ENCODE measurements around the gene RAB11B. TPM values are rescaled to one million over a fixed set of nuclear protein-coding genes. Genes with fewer than 3 reads are reported as not detected.

Gene RAB11B
- total RNA-seq, 1 experiment from 2014 or later: 67.2 TPM

DNA sequence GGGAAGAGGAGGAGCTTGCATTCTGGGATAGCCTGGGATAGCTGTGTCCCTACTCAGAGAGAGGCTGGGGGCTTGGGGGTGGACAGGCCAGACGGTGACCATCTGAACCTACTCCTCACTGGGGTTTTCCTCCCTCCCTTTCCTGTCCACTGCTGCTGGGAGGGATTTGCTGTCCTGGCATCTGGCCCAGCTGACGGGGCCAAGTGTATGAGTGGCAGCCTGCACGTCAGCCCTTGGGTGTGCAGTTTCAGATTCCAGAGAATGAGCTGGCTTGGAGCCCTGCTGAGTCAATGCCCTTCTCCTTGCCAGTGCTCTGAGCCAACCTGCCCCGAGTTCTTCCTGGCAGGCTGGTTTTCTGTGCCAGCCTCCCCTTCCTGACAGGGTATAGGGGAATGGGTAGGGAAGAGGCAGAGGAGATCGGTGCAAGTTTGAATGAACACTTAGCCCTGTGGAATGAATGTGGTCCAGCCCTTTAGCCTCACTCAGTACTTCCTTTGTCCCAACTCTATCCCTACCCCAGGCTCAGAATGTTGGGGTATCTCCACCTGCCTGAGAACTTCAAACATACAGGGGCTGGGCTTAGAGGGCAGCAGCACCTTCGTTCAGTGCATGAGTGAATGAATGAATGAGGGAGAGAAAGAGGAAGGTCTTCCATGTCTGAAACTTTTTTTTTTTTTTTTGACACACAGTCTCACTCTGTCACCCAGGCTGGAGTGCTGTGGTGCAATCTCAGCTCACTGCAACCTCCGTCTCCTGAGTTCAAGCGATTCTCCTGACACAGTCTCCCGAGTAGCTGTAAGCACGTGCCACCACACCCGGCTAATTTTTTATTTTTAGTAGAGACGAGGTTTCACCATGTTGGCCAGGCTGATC lies 28.0 kb upstream of the RAB11B start:
- no TSS peak for BruUV-seq (replicated peaks)
- H3K27me3 Mint-ChIP-seq (ENCODE audit: insufficient read depth, unreplicated experiment): no peaks in the 10 kb centered on the region
- peaks cover 5% of the 10 kb centered on the region for H3K36me3 Mint-ChIP-seq (ENCODE audit: insufficient read depth, unreplicated experiment)
- CTCF ChIA-PET: interaction anchor here (0.6 to 1.3 kb wide), 7 partner anchors 8 to 1447 kb away, joined by 3 to 11 read pairs (median 3); partner anchors contain the start of gene MARCHF2
- H3K4me3 Mint-ChIP-seq (ENCODE audit: unreplicated experiment): peak overlapping the region; percentile 73
- peak overlapping the region; percentile 94 for H3K27ac Mint-ChIP-seq (ENCODE audit: low read depth, unreplicated experiment)
- H3K4me1 Mint-ChIP-seq (ENCODE audit: insufficient read depth, unreplicated experiment): peaks cover 27% of the 10 kb centered on the region
- no peaks in the 10 kb centered on the region for H3K9me3 Mint-ChIP-seq (ENCODE audit: unreplicated experiment)
- POLR2A ChIA-PET: interaction anchor here (0.5 to 5.7 kb wide), 16 partner anchors 15 to 181 kb away, joined by 3 to 31 read pairs (median 4); partner anchors contain the start of genes NDUFA7, RAB11B, RPS28 and ZNF414
- peak; percentile 100 for DNase-seq (ENCODE audit: unreplicated experiment)
- intact Hi-C loops (cut with micrococcal nuclease): loop anchor here (2.0 kb wide), 1 partner anchor 29 kb away; the partner anchor contains the start of gene RAB11B
- TF ChIP-seq CTCF (IDR thresholded peaks at IDR 0.05; ENCODE audit: unreplicated experiment): no peak

GRCh38 chr19:8363803-8364771 lies 26.1 kb upstream of the RAB11B start, which contains the start of gene ANGPTL4:
Gene ANGPTL4, plus strand, starts transcription at chr19:8364155. Its CDS starts 167 bp downstream, at chr19:8364322.
- H3K4me1 Mint-ChIP-seq (ENCODE audit: insufficient read depth, unreplicated experiment): peaks cover 34% of the 10 kb centered on the region
- peaks cover 6% of the 10 kb centered on the region for H3K36me3 Mint-ChIP-seq (ENCODE audit: insufficient read depth, unreplicated experiment)
- no peaks in the 10 kb centered on the region for H3K27me3 Mint-ChIP-seq (ENCODE audit: insufficient read depth, unreplicated experiment)
- DNase-seq (ENCODE audit: unreplicated experiment): peak; percentile 89
- no peak for TF ChIP-seq CTCF (IDR thresholded peaks at IDR 0.05; ENCODE audit: unreplicated experiment)
- H3K4me3 Mint-ChIP-seq (ENCODE audit: unreplicated experiment): peak within 1 kb of the TSS; percentile 73
- peak within 1 kb of the TSS; percentile 94 for H3K27ac Mint-ChIP-seq (ENCODE audit: low read depth, unreplicated experiment)
- TSS peak; percentile 67 for BruUV-seq (replicated peaks)
- ChIA-PET CTCF (interaction anchor here (0.5 to 3.2 kb wide), 4 partner anchors 10 to 89 kb away, joined by 3 to 11 read pairs (median 3); no protein-coding TSS in a partner anchor), POLR2A (interaction anchor here (0.6 to 5.7 kb wide), 7 partner anchors 9 to 1650 kb away, joined by 3 to 31 read pairs (median 4); partner anchors contain the start of genes MARCHF2 and RAB11B)
- intact Hi-C loops (cut with micrococcal nuclease): loop anchor here (2.0 kb wide), 1 partner anchor 27 kb away; the partner anchor contains the start of gene RAB11B
- no peaks in the 10 kb centered on the region for H3K9me3 Mint-ChIP-seq (ENCODE audit: unreplicated experiment)

DNA sequence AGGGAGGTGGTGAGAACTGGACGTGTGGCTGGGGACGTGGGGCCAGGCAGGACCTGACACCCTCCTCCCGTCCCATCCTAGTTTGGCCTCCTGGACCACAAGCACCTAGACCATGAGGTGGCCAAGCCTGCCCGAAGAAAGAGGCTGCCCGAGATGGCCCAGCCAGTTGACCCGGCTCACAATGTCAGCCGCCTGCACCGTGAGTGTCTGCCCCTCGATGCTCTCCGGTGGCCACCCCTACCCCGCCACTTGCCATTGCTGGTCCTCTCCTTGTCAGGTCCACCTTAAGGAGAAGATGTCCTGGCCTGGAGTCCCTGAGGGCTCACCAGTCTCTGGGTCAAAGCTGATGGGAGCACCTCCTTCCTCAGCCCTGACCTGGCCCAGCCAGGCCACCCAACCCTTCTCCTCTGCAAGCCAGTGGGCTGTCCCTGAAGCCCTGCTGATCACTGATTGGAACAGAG lies 24.0 kb upstream of the RAB11B start:
- Mint-ChIP-seq H3K36me3 (ENCODE audit: insufficient read depth, unreplicated experiment) (peaks cover 6% of the 10 kb centered on the region), H3K27me3 (ENCODE audit: insufficient read depth, unreplicated experiment) (no peaks in the 10 kb centered on the region), H3K9me3 (ENCODE audit: unreplicated experiment) (no peaks in the 10 kb centered on the region), H3K4me1 (ENCODE audit: insufficient read depth, unreplicated experiment) (peaks cover 34% of the 10 kb centered on the region), H3K27ac (ENCODE audit: low read depth, unreplicated experiment) (peak overlapping the region; percentile 75), H3K4me3 (ENCODE audit: unreplicated experiment) (no peak overlapping the region)
- intact Hi-C loops (cut with micrococcal nuclease): no loop called here
- peak; percentile 55 for DNase-seq (ENCODE audit: unreplicated experiment)
- TF ChIP-seq CTCF (IDR thresholded peaks at IDR 0.05; ENCODE audit: unreplicated experiment): no peak
- ChIA-PET POLR2A (interaction anchor here (0.6 to 5.7 kb wide), 6 partner anchors 11 to 148 kb away, joined by 3 to 31 read pairs (median 4); partner anchors contain the start of genes RAB11B, RPS28 and ZNF414), CTCF (interaction anchor here (0.6 to 3.2 kb wide), 3 partner anchors 12 to 1953 kb away, joined by 3 to 11 read pairs (median 3); no protein-coding TSS in a partner anchor)
- BruUV-seq (replicated peaks): no TSS peak

All from MCF 10A (cell line).